ENCODE measurements around the gene CDH23.
A peak's percentile ranks its signal among the peaks of the same experiment; 100 is the strongest.
"Not testable (repeated sequence)": the region's sequence is repeated elsewhere in the genome, so short reads cannot be mapped to it uniquely, and the experiment has no call there.

Gene CDH23

DNA sequence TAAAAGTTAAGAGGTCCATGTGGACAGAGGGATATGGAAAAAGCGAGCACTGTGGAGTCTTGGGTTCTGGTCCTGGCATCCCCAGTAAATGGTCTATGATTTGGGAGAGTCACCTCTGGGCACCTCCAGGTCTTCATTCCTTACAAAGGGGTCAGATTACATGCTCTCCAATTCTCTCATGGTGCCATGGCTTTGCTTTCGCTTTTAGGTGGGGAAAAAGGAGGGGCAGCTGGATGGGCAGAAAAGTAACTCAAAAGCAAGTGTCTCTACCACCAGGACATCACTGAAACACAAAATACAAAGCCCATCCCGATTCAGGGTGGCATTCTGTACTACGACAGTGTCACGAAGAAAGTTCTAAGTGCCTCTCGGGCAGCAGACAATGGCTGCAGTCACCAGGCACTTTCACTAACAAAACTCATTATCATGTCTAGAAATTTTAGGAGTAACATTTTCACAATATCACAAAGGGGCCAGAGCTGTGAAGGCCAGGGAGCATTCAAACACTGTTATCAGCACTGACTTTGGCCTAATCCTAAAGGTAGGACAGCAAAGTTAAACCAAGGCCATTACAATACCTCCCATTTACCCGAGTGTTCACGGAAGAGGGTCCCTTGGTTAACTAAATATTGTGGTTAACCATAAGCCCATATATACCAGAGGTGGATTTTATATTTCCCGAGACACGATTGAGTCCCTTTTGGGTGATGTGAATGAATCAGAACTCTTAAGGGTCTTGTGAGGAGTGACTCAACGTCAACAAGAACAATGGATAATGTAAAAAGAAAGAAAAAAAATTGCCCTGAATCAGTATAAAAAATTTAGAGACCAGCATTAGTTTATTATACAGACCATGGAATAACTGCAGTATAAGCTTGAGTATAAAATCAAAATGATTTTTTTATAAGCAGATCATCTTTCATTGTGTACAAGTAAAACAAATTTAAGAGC lies 451.9 kb downstream of the CDH23 start:
- TF ChIP-seq, protein P1, sequence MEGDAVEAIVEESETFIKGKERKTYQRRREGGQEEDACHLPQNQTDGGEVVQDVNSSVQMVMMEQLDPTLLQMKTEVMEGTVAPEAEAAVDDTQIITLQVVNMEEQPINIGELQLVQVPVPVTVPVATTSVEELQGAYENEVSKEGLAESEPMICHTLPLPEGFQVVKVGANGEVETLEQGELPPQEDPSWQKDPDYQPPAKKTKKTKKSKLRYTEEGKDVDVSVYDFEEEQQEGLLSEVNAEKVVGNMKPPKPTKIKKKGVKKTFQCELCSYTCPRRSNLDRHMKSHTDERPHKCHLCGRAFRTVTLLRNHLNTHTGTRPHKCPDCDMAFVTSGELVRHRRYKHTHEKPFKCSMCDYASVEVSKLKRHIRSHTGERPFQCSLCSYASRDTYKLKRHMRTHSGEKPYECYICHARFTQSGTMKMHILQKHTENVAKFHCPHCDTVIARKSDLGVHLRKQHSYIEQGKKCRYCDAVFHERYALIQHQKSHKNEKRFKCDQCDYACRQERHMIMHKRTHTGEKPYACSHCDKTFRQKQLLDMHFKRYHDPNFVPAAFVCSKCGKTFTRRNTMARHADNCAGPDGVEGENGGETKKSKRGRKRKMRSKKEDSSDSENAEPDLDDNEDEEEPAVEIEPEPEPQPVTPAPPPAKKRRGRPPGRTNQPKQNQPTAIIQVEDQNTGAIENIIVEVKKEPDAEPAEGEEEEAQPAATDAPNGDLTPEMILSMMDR (IDR thresholded peaks at IDR 0.05; ENCODE audit: control insufficient read depth, insufficient read depth, low read depth, low read length, missing control alignments) = no peak
- H3K4me3 ChIP-seq (ENCODE audit: control insufficient read depth, low read depth, low read length) = no peak overlapping the region
- DNase-seq (ENCODE audit: low read depth) = no peak

DNA sequence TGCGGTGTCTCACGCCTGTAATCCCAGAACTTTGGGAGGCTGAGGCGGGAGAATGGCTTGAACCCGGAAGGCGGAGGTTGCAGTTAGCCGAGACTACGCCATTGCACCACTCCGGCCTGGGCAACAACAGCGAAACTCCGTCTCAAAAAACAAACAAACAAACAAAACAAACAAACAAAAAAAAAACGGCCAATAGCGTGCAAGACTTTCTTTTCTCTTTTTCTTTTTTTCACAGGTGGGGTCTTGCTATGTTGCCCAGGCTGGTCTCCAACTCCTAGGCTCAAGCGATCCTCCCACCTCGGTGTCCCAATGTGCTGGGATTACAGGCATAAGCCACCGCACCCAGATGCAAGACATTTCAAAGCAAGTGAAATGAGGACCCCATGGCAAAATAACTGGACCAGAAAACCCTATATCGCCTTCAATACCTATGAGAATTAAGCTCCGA lies 452.8 kb downstream of the CDH23 start:
- no peak overlapping the region; the same call in 1 of the 2 replicates for H3K4me3 ChIP-seq (ENCODE audit: control insufficient read depth, low read depth, low read length)
- DNase-seq (ENCODE audit: low read depth) = no peak
- TF ChIP-seq, protein P1 (IDR thresholded peaks at IDR 0.05; ENCODE audit: control insufficient read depth, insufficient read depth, low read depth, low read length, missing control alignments) = no peak

DNA sequence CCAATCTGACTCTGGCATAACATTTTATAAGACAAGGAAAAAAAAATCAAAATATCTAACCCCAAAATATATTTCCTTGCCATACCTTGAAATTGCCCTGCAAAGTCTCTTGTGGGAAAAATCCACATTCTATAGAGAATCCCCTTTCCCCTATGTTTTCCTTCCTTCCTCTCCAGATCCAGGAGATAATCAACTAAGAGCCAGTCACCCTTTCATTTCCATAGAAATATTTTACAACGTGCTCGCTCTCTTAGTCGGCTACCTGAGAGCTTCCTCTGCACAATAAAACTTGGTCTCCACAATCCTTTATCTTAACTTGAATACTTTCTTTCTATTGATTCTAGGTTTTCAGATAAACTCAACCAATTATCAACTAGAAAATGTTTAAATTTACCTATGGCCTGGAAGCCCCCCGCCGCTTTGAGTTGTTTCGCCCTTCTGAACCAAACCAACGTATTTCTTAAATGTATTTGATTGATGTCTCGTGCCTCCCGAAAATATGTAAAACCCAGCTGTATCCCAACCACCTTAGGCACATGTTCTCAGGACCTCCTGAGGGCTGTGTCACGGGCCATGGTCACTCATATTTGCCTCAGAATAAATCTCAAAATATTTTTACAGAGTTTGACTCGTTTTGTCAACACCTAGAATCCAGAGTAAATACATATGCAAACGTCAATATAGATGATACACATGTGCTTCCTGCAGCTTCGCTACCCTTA lies 453.5 kb downstream of the CDH23 start:
- DNase-seq (ENCODE audit: low read depth) = no peak
- H3K4me3 ChIP-seq (ENCODE audit: control insufficient read depth, low read depth, low read length) = peak overlapping the region; percentile 90
- TF ChIP-seq, protein P1 (IDR thresholded peaks at IDR 0.05; ENCODE audit: control insufficient read depth, insufficient read depth, low read depth, low read length, missing control alignments) = no peak

- TF ChIP-seq, protein P1 (IDR thresholded peaks at IDR 0.05; ENCODE audit: control insufficient read depth, insufficient read depth, low read depth, low read length, missing control alignments) = no peak
Measured at GRCh38 chr10:71850743-71851464, 454.2 kb downstream of the CDH23 start, which contains the start of gene PSAP. Gene PSAP (minus strand): TSS chr10:71851251. CDS start chr10:71851221, 30 bp downstream.

DNA sequence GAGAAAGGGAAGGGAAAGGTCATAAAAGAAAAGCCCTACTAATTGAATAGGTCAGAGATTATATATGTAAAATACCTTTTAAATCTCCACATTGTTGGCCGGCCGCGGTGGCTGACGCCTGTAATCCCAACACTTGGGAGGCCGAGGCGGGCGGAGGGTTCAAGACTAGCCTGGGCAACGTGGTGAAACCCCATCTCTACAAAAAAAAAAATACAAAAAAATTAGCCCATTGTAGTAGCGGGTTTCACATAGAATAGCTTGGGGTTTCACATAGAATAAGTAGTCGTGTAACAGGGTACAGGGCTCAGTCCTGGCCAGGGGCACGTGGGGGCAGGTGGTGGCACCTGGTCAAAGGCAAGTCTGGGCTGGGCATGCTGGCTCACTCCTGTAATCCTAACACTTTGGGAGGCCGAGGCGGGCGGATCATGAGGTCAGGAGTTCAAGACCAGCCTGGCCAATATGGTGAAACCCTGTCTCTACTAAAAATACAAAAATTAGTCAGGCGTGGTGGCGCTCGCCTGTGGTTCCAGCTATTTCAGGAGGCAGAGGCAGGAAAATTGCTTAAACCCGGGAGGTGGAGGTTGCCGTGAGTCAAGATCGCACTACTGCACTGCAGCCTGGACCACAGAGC lies 454.9 kb downstream of the CDH23 start:
- not testable (repeated sequence) for DNase-seq (ENCODE audit: low read depth)
- H3K4me3 ChIP-seq (ENCODE audit: control insufficient read depth, low read depth, low read length) = peak overlapping the region; percentile 90

More at GRCh38 chr10:71850743-71851464, 454.2 kb downstream of the CDH23 start, which contains the start of gene PSAP:
- peak within 1 kb of the TSS; percentile 90 for H3K4me3 ChIP-seq (ENCODE audit: control insufficient read depth, low read depth, low read length)
- peak; percentile 85 for DNase-seq (ENCODE audit: low read depth)

GRCh38 chr10:71852355-71852937 lies 455.7 kb downstream of the CDH23 start:
- TF ChIP-seq, protein P1 (IDR thresholded peaks at IDR 0.05; ENCODE audit: control insufficient read depth, insufficient read depth, low read depth, low read length, missing control alignments) = no peak
- no peak for DNase-seq (ENCODE audit: low read depth)
- H3K4me3 ChIP-seq (ENCODE audit: control insufficient read depth, low read depth, low read length) = no peak overlapping the region
